Esophagus muscularis mucosa (tissue), 4 donors: ENCODE data around the gene GLT1D1. TPM values are rescaled to one million over a fixed set of nuclear protein-coding genes. Genes with fewer than 3 reads are reported as not detected.

Experiments used
- DNase-seq: peaks from one replicate; pipeline ENCODE4 v3.0.0-alpha.2; 2017; ENCODE audit errors: extremely low spot score
- H3K27ac ChIP-seq, 4 donors: fragments of 200-600 bp; sonication (generic); replicated peaks in 1 of 4; 1 replicate in 3 of 4; 2 replicates in 1 of 4; pipeline ENCODE4 v1.5.1; 2016 to 2019; ENCODE audit warnings: mild to moderate bottlenecking in 1 of 4
- H3K27me3 ChIP-seq, 4 donors: fragments of 200-600 bp; sonication (generic); one replicate each; pipeline versions ENCODE4 v1.5.1 to v1.6.0; 2016 to 2019
- H3K36me3 ChIP-seq, 4 donors: fragments of 200-600 bp; sonication (generic); one replicate each; pipeline ENCODE4 v1.5.1; 2016 to 2019
- H3K4me1 ChIP-seq, 4 donors: fragments of 200-600 bp; sonication (generic); one replicate each; pipeline ENCODE4 v1.5.1; 2016 to 2019
- H3K4me3 ChIP-seq, 4 donors: fragments of 200-600 bp; sonication (generic); 1 replicate in 2 of 4; 2 replicates in 2 of 4; pipeline ENCODE4 v1.5.1; 2016 to 2019; ENCODE audit warnings: mild to moderate bottlenecking in 4 of 4, moderate library complexity in 1 of 4
- H3K9me3 ChIP-seq, 4 donors: fragments of 200-600 bp; sonication (generic); 1 replicate in 3 of 4; 2 replicates in 1 of 4; pipeline ENCODE4 v1.5.1; 2016 to 2019
- CTCF ChIP-seq, 3 experiments: fragments of 200-600 bp in 2 of 3; fragments of 450-650 bp in 1 of 3; sonication (generic) in 2 of 3; IDR thresholded peaks; one replicate each; pipeline ENCODE4 v1.5.1; 2017 to 2019; ENCODE audit warnings: antibody characterized with exemption in 3 of 3, mild to moderate bottlenecking in 2 of 3, moderate library complexity in 1 of 3
- EP300 ChIP-seq: sonication (generic); formaldehyde crosslinking; IDR thresholded peaks from one replicate; pipeline ENCODE4 v1.6.1; 2017; ENCODE audit warnings: antibody characterized with exemption
- POLR2A ChIP-seq: fragments of 450-650 bp; IDR thresholded peaks from one replicate; pipeline ENCODE4 v1.6.1; 2017; ENCODE audit warnings: antibody characterized with exemption, moderate library complexity, mild to moderate bottlenecking, low read depth
- POLR2AphosphoS5 ChIP-seq, 2 donors: sonication (generic); formaldehyde crosslinking; IDR thresholded peaks; one replicate each; pipeline ENCODE4 v1.6.1; 2017; ENCODE audit warnings: antibody characterized with exemption in 2 of 2
- WGBS: methylation state at CpG from one replicate; pipeline ENCODE4 v1.1.5; 2018; 5-methylcytosine and 5-hydroxymethylcytosine counted together
- intact Hi-C: fragments of 100-400 bp; cut with DNase I; formaldehyde crosslinking; loops from one replicate; pipeline ENCODE4 v1.15.1; 2023
- total RNA-seq, 4 donors: library from RNA; depleted of rRNA; stranded (reverse); fragments of >200 nt; gene quantifications; one replicate each; pipeline versions ENCODE4 v1.1.0 to v1.2.1, GENCODE V29; 2016

Gene GLT1D1
- total RNA-seq, 4 donors from 2014 or later = under 0.01 to 1.5 (median 0.32) TPM

DNA sequence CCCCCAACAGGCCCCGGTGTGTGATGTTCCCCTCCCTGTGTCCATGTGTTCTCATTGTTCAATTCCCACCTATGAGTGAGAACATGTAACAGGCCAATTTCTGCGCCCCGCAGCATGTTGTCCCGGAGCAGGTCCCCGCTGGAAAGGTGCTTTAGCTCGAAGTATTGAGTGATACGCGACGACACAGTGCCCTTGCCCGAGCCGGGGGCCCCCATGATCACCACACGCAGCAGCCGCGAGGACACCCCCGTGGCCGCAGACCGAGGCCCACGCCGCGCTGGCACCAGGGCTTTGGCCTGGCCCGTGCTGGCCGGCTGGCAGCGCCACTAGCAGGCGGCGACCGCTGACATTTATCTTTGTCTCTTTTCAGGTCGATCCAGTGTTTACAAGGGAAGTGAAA, 91.7 kb downstream of the GLT1D1 start:
- Histone ChIP-seq H3K9me3 (no peaks in the 10 kb centered on the region), H3K4me3 (no peak overlapping the region), H3K36me3 (no peaks in the 10 kb centered on the region), H3K4me1 (no peaks in the 10 kb centered on the region), H3K27ac (no peak overlapping the region), H3K27me3 (peaks cover 0 to 8% (median 0%) of the 10 kb centered on the region in 4 donors)
- 97% methylated on average over 21 of the region's 27 CpGs for WGBS
- TF ChIP-seq CTCF (IDR thresholded peaks at IDR 0.05) (no peak), EP300 (no peak), POLR2A (no peak), POLR2AphosphoS5 (IDR thresholded peaks at IDR 0.05) (no peak)
- intact Hi-C loops = no loop called here
- no peak for DNase-seq

DNA sequence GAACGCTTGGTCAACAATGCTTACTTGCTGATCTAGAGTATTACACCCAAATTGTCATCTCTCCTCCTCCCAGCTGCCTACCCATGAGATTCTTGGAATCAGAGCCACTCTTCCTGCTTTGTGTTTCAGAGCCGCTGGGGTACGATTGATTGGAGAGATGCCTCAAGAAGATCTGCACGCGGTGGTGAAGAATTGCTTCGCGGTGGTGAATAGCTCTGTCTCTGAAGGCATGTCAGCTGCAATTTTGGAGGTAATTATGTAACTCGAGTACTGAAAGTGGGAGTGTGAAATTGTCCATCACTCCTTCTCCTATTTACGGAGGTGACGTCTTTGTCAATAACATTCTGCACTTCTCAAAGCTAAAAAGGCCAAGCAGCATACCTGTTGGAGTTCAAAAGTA, 93.9 kb downstream of the GLT1D1 start:
- H3K27me3 ChIP-seq = peaks cover 0 to 3% (median 0%) of the 10 kb centered on the region in 4 donors
- no peak for TF ChIP-seq POLR2A
- TF ChIP-seq POLR2AphosphoS5 (IDR thresholded peaks at IDR 0.05) = no peak
- no peak for TF ChIP-seq EP300
- TF ChIP-seq CTCF (IDR thresholded peaks at IDR 0.05) = no peak
- intact Hi-C loops = no loop called here
- no peak overlapping the region for H3K4me3 ChIP-seq
- H3K36me3 ChIP-seq = no peaks in the 10 kb centered on the region
- no peaks in the 10 kb centered on the region for H3K4me1 ChIP-seq
- no peak overlapping the region for H3K27ac ChIP-seq
- no peak for DNase-seq
- WGBS = 77% methylated on average over 10 of the region's 10 CpGs
- H3K9me3 ChIP-seq = no peaks in the 10 kb centered on the region

DNA sequence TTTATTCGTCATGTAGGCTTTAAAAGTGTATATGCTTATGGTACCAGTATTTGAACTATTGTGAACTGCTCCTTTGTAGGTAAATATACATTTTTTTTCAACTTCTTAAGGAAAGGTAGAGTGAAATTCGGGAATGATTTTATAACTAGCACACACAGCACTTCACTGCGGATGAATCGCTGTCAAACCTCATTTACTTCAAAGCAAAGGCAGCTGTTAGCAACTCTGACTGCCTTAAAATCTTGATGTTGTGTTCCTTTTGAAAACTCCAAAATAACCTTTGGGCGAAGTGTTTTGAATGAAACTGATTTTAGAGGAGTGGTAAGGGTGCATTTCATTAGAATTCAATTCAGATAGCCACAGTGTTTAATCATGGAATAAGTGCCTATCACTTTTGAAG, 95.8 kb downstream of the GLT1D1 start:
- no peaks in the 10 kb centered on the region for H3K9me3 ChIP-seq
- no peaks in the 10 kb centered on the region for H3K36me3 ChIP-seq
- 85% methylated on average over 5 of the region's 5 CpGs for WGBS
- no peak for TF ChIP-seq EP300
- no peak for TF ChIP-seq POLR2AphosphoS5 (IDR thresholded peaks at IDR 0.05)
- no peak for TF ChIP-seq POLR2A
- TF ChIP-seq CTCF (IDR thresholded peaks at IDR 0.05) = no peak
- H3K4me3 ChIP-seq = no peak overlapping the region
- H3K4me1 ChIP-seq = no peaks in the 10 kb centered on the region
- H3K27ac ChIP-seq = no peak overlapping the region
- intact Hi-C loops = no loop called here
- no peaks in the 10 kb centered on the region for H3K27me3 ChIP-seq
- DNase-seq = no peak

DNA sequence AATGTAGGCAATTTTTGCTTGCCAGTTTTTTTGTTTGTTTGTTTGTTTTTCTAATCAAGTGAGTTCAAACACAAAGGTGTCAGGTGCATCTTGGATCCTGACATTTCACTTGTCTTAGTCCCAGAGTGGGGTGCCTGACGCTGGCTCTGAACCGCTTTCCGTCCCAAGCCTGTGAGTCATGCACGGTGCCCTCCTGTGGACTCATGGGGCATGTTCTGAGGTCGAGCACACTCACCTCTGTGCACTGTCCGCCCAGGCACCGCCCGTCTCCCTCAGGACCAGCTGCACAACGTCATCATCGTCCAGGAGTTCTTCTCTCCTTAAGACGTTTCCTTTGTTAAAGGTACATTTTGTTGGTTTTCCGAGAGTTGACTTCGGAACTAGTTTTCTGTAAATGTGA, 98.2 kb downstream of the GLT1D1 start:
- WGBS = 81% methylated on average over 13 of the region's 13 CpGs
- no peak for DNase-seq
- Histone ChIP-seq H3K27me3 (no peaks in the 10 kb centered on the region), H3K27ac (no peak overlapping the region), H3K4me3 (no peak overlapping the region), H3K36me3 (no peaks in the 10 kb centered on the region), H3K4me1 (no peaks in the 10 kb centered on the region), H3K9me3 (no peaks in the 10 kb centered on the region)
- intact Hi-C loops = no loop called here
- no peak for TF ChIP-seq POLR2AphosphoS5 (IDR thresholded peaks at IDR 0.05)
- no peak for TF ChIP-seq EP300
- TF ChIP-seq CTCF (IDR thresholded peaks at IDR 0.05) = no peak
- TF ChIP-seq POLR2A = no peak

GRCh38 chr12:128956755-128957154, 103.5 kb downstream of the GLT1D1 start:
- TF ChIP-seq POLR2A = no peak
- no peak for TF ChIP-seq EP300
- no peak for TF ChIP-seq CTCF (IDR thresholded peaks at IDR 0.05)
- TF ChIP-seq POLR2AphosphoS5 (IDR thresholded peaks at IDR 0.05) = no peak
- peaks cover 0 to 26% (median 0%) of the 10 kb centered on the region in 4 donors for H3K27me3 ChIP-seq
- intact Hi-C loops = no loop called here
- H3K9me3 ChIP-seq = no peaks in the 10 kb centered on the region
- 76% methylated on average over 7 of the region's 7 CpGs for WGBS
- H3K27ac ChIP-seq = no peak overlapping the region
- no peak overlapping the region for H3K4me3 ChIP-seq
- no peak for DNase-seq
- H3K4me1 ChIP-seq = no peaks in the 10 kb centered on the region
- no peaks in the 10 kb centered on the region for H3K36me3 ChIP-seq
